RWPE2 (cell line): Measurements from ENCODE around the gene MVD.

ENCODE experiments used
- ATAC-seq: fragments of 200-7000 bp; cut with Tn5 transposase; 3 replicates; pipeline ENCODE4 v1.9.1; 2021; ENCODE audit warnings: low read depth
- DNase-seq: peaks from one replicate; pipeline ENCODE4 v3.0.0-alpha.2; 2020; ENCODE audit warnings: low spot score
- H3K27ac ChIP-seq: fragments of 450-650 bp; 2 replicates; pipeline ENCODE4 v1.5.1; 2017; ENCODE audit warnings: mild to moderate bottlenecking; ENCODE audit not compliant: poor library complexity, severe bottlenecking
- H3K27me3 ChIP-seq: fragments of 250-450 bp; sonication (Bioruptor Pico); 2 replicates; pipeline ENCODE4 v1.5.1; 2021; ENCODE audit warnings: mild to moderate bottlenecking, moderate library complexity; ENCODE audit not compliant: insufficient read depth, poor library complexity, severe bottlenecking
- H3K36me3 ChIP-seq: fragments of 250-450 bp; sonication (Bioruptor Pico); 2 replicates; pipeline ENCODE4 v1.5.1; 2020; ENCODE audit warnings: low read depth, mild to moderate bottlenecking, moderate library complexity
- H3K4me1 ChIP-seq: fragments of 250-450 bp; sonication (Bioruptor Pico); 2 replicates; pipeline ENCODE4 v1.5.1; 2021; ENCODE audit warnings: mild to moderate bottlenecking, moderate library complexity; ENCODE audit not compliant: insufficient read depth, poor library complexity, severe bottlenecking
- H3K4me3 ChIP-seq: fragments of 250-450 bp; sonication (Bioruptor Pico); 2 replicates; pipeline ENCODE4 v1.5.1; 2021; ENCODE audit warnings: mild to moderate bottlenecking, moderate library complexity; ENCODE audit not compliant: severe bottlenecking
- H3K9me3 ChIP-seq: fragments of 250-450 bp; sonication (Bioruptor Pico); 2 replicates; pipeline ENCODE4 v1.5.1; 2021; ENCODE audit warnings: mild to moderate bottlenecking, moderate library complexity; ENCODE audit not compliant: severe bottlenecking
- CTCF ChIP-seq: fragments of 450-650 bp; IDR thresholded peaks from one replicate; pipeline ENCODE4 v1.5.1; 2017; ENCODE audit warnings: mild to moderate bottlenecking, moderate library complexity; ENCODE audit not compliant: poor library complexity, severe bottlenecking

Gene MVD

GRCh38 chr16:88681709-88682451, 19.0 kb upstream of the MVD start:
- ATAC-seq, result no peak
- H3K36me3 ChIP-seq, result no peaks in the 10 kb centered on the region
- no peak for TF ChIP-seq CTCF
- H3K9me3 ChIP-seq, result no peaks in the 10 kb centered on the region
- peaks cover 5% of the 10 kb centered on the region for H3K4me1 ChIP-seq
- no peak overlapping the region for H3K27ac ChIP-seq
- H3K4me3 ChIP-seq, result no peak overlapping the region
- peaks cover 16% of the 10 kb centered on the region for H3K27me3 ChIP-seq
- peak; percentile 62 for DNase-seq

DNA sequence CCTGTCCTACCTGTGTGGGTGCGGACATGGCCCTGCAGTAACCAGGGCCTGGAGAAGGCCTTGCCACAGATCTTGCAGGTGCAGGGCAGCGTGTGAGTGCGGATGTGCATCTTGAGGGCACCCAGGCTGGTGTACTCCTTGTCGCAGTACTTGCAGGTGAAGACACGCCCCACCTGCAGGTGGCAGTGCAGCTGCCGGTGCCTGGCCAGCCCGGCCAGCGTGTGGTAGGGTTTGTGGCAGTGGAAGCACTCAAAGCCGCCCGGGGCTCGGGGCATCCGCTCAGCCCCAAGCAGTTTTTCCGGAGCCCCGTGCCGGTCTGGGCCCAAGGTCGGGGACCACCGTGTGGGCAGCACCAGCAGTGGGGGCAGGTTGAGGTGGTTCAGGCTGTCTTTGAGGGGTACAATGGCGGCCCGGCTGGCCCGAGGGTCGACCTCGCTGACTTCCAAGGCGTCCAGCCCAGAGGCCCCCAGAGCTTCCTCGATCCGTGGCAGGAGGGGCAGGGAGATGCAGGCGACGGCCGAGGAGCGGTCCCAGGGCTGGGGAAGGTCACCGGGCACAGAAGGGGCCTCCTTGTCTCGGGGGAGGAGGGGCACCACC, 18.3 kb upstream of the MVD start:
- Histone ChIP-seq H3K27me3 (peaks cover 15% of the 10 kb centered on the region), H3K4me3 (no peak overlapping the region), H3K36me3 (no peaks in the 10 kb centered on the region), H3K9me3 (no peaks in the 10 kb centered on the region), H3K4me1 (peaks cover 5% of the 10 kb centered on the region), H3K27ac (no peak overlapping the region)
- DNase-seq, result peak; percentile 68
- TF ChIP-seq CTCF, result peak; percentile 32
- no peak for ATAC-seq

DNA sequence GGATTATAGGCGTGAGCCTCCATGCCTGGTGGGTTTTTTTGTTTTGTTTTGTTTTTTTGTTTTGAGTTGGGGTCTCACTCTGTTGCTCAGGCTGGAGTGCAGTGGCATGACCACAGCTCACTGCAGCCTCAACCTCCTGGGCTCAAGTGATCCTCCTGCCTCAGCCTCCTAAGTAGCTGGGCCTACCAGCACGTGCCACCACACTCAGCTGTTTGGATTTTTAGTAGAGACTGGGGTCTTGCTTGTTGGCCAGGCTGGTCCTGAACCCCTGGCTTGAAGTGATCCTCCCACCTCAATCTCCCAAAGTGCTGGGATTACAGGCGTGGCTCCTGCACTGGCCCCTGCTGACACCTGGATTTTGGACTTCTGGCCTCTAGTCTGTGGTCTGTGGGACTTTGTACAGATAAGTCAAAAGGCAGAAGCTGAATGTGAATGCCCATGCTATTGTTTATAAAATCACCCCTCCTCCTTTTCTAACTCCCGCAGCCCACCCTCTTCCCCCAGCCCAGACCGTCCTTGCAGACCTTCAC, 17.7 kb upstream of the MVD start:
- Histone ChIP-seq H3K4me3 (no peak overlapping the region), H3K4me1 (peaks cover 5% of the 10 kb centered on the region)
- DNase-seq, result no peak

DNA sequence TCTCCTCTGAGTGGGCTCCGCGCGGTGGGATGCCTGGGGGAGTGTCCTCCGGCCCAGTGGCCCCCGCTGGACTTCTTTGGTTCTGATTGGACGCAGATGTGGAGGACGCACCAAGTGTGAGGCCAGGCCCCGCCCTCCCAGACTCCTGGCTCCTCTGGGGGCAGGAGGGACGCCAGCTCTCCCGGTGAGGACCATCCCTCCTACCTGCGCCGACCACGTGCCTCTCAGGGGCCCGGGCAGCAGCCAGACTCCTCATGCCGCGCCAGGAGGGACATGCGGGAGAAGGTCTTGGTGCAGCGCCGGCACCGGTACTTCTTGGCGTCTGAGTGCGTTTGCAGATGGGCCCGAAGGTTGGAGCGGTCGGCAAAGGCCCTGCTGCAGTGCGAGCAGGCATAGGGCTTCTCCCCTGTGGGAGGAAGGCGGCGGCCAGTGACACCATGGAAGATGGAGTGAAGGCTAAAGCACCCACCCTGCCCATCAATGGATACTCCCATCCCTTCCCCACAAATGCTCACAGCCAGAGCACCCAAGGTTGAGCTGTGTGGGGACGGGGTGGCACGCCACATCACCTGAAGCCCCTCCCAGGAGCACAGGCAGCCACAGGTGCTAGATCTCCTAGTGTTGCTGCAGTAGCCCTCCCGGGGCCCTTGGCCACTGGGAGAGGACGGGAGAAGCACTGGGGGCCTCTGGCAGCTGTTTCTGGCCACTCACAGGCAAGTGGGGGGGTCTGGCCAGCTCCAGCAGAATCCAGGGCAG, 15.5 kb upstream of the MVD start:
- Histone ChIP-seq H3K4me3 (no peak overlapping the region), H3K27ac (no peak overlapping the region), H3K36me3 (no peaks in the 10 kb centered on the region), H3K4me1 (peaks cover 5% of the 10 kb centered on the region), H3K9me3 (no peaks in the 10 kb centered on the region), H3K27me3 (peaks cover 11% of the 10 kb centered on the region)
- DNase-seq (peak; percentile 65), ATAC-seq (peak; percentile 8; the same call in 1 of the 3 replicates)
- TF ChIP-seq CTCF, result no peak

More for the DNA sequence above, 17.7 kb upstream of the MVD start:
- Histone ChIP-seq H3K27ac (no peak overlapping the region), H3K9me3 (no peaks in the 10 kb centered on the region), H3K36me3 (no peaks in the 10 kb centered on the region), H3K27me3 (peaks cover 15% of the 10 kb centered on the region)
- no peak for ATAC-seq
- no peak for TF ChIP-seq CTCF
